Activated CD4-positive, CD25-positive, alpha-beta regulatory T cell treated with anti-CD3 and anti-CD28 coated beads, Interleukin-2, amount 50 U/mL, for 72 hours (primary cell): Measurements from ENCODE around the gene PRR29.

Experiments
- DNase-seq: peaks from one replicate; pipeline ENCODE4 v3.0.0; 2021

PRR29 gene

GRCh38 chr17:63998050-63998720, at the start of gene PRR29:
Gene PRR29 (plus strand): TSS chr17:63998351. CDS start chr17:63998365, 14 bp downstream.
- peak; percentile 77 for DNase-seq

GRCh38 chr17:63948521-63948920, 49.6 kb upstream of the PRR29 start:
- DNase-seq: no peak

DNA sequence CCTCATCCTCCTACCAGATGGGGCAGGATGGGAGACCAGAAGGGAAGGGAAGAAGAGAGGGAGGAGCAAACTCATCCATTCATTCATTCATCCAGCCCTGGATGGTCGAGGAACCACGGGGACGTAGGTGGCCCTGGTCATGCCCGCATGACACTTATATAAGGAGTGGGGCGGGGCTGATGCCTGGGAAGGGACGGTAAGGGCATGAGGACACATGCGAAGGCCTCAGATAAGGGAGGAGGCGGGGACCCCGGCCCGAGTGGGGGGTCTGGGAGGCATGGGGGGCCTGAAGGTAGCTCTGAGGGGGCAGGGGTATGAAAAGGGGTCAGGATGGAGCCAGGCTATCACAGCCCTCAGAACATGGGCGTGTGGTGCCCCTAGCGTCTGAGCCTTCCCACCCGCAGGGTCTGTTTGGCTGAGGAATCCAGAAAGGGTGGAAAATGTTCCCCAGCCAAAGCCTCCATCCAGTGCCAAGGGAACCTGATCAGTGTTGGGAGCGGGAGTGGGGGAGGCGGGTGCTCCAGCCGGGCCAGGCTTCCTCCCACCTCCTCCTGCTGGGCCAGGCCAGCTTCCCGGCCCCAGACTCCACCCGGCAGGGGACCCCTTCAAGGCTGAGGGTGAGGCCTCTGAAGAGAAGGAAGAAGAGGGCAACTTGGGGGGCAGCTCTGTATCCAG, 48.4 kb upstream of the PRR29 start:
- DNase-seq: no peak

DNA sequence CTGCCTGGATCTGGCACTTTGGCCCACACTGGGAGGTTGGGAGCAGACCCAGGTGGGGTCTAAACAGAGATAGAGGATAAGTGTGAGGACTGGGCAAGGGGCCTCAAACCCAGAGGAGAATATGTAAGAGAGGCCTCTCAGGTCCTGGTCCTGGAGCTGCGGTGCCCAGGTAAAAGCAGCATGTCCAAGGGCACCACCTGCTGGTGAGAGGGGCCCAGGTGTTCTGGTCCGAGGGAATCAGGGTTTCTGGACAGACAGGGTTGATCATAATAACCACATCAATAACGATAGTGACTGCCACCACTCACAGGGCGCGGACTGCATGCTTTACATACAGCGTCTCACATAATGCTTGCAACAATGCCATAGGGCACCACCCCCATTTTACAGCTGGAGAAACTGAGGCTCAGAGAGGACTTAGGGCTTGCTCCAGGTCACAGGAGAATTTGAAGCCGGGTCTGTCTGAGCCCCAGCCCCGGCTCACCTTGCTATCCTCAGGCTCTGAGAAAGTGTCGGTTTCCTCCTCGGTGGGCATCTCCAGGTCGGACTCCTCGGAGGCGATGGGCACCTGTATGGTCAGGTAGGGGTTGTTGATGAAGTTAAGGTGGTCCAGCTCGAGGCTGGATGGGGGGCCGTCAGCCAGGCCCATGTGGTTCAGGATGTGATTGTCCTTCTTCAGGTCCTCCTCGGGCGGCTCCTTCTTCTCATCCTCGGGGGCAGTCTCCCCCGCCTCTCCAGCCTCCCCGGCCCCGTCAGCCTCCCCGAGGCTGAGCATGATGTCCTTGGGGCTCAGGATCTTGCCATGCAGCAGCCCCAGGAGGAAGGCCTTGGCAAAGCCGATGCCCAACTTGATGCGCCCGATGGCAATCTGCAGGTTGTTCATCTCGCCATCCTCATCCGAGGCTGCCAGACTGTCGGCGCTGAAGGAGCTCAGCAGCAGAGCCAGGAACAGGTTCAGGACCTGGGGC, 46.9 kb upstream of the PRR29 start:
- no peak for DNase-seq

DNA sequence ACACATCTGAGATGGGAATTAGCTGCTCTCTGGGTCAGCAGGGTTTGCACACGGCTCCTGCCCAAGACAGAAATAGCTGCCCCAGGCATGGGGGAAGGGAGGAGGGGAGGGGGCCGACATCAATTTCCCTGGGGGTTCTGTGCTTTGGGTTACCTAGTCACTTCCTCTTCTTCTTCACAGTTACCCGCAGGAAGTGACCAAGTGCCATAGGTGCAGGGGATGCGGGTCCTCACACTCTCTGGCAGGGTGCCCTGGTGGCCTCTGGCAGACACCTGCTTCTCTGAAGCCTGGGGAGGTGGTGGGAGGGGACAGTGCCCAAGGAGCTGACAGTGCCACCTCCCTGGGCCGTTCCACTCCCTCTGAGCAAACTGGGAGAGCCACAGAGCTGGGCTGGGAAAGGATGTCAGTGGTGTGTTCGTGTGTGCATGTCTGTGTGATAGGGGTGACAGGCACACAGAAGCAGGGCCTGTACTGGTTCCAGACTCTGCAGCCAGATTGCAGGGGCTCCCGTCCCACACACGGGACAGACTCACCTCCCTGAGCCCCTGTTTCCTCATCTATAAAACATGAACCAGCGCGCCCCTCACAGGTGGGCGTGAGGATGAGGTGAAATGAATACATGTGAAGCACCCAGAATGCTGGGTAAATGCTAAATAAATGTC, 43.6 kb upstream of the PRR29 start:
- DNase-seq: no peak

DNA sequence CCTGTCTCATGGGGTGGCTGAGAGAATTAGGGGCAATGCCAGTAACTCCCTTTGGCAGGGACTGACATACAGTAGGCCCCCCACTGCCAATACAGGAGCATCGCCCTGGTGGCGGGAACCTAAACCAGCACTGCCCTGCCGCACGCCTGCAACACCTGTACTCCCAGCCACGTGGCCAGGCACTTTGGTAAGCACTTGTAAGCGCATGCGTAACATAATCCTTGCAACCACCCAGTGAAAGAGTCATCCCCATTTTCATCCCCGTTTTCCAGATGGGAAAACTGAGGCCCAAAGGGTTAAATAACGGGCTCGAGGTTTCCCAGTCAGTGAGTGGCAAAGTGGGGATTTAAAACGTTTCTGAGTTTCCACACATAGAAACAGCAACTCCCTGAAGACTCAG, 42.9 kb upstream of the PRR29 start:
- no peak for DNase-seq

DNA sequence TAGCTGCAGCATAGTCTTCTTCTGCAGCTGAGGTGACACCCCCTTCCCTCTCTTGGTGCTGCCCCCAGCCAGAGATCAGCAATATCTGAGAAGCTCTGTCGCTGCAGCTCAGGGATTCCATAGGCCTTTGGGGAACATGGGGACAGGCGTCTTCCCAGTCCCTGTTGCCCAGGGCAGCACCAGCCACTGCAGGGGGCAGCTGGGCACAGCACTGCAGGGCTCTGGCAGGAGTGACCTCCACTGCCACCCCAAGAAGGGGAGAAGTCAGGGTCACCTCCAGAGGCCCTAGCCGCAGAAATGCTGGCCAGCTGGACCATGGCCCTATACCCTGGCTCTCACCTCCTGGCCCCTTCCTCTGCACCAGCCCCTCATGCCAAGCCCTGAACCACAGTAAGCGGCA, 42.4 kb upstream of the PRR29 start:
- no peak for DNase-seq

- DNase-seq: no peak
These were observed 41.7 kb upstream of the PRR29 start for GRCh38 chr17:63956296-63956920.

DNA sequence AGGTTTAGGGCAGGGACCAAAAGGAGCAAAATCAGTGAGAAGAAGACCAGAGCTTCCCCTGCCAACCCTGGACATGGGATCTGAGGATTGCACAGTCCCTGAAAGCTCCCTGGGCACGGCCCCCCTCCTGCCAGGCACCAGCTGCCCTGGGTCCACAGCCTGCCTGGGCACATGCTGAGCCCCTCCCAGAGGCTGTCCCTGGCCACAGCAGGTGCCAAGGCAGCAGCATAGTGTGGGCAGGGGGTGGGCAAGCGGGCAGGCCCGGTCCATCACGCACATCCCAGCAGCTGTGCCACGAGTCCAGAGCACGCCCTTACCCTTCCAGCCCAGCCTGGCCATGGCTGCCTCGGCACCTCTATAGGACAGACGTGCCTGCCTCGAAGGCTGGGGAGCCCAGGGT, 38.1 kb upstream of the PRR29 start:
- DNase-seq: no peak

GRCh38 chr17:63960430-63960829, 37.7 kb upstream of the PRR29 start:
- no peak for DNase-seq

DNA sequence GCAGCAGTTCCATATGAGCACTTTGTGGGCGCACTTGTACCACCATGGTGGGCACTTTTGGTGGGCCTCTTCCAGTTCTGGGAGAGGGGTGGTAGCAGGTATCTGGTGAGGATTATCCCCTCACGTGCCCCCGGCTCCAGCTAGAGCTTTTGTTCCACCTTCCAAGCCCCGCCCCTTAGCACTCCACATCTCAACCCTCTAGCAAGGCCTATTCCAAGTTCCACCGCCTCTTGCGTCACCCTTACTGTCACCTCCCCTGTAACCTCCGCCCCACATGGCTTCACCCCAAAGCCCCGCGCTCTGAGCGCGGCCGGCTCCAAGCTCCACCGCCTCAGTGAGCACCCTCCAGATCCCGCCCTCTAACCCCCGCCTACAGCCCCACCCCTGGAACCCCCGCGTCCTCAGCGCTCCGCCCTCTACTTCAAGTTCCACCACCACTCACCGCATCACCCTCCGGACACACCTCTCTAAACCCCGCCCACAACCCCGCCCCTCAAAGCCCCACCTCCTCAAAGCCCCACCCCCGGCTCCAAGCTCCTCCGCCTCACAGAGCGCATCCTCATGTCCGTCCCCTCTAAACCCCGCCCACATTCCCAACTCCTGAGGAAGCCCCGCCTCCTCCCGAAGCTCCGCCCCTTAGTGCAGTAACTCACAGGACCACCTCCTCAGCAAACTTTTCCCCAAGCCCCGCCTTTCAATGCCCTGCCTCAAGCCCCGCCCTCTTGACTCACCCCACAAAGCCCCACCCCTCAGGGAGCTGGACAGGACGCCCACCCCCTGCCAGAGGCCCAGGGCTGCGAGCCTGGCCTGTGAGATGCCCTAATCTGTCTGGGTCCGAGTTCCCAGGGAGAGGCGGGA, 36.6 kb upstream of the PRR29 start:
- DNase-seq: peak; percentile 53

- no peak for DNase-seq
These were observed 35.8 kb upstream of the PRR29 start for GRCh38 chr17:63962298-63962744.

GRCh38 chr17:63963123-63963522, 35.0 kb upstream of the PRR29 start:
- no peak for DNase-seq

DNA sequence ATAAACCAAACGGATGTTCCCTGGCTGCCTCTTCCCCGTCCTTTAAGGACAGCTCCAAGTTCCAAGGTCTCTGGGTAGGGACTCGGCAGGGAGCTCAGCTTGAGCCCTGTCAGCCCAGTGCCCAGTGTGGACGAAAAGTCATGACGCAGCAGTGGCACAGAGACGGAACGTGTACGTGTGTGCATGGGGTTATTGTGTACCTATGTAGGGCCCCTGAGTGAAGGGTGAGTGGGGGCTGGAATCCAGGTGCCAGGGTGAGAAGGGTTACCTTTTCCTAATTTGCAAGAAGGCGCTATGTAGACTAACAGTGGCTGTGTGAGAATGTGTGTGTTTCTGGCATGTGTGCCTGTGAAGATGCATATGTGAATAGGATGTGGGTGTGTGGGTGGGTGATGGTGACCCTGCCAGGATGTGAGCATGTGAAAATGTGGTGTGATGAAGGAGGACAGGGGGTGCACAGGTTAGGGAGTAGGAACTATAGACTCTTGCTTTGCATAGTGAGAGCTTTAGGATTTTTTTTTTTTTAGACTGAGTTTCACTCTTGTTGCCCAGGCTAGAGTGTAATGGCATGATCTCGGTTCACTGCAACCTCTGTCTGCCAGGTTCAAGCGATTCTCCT, 31.4 kb upstream of the PRR29 start:
- no peak for DNase-seq

- DNase-seq: no peak
These were observed 30.2 kb upstream of the PRR29 start for GRCh38 chr17:63967953-63968352.

DNA sequence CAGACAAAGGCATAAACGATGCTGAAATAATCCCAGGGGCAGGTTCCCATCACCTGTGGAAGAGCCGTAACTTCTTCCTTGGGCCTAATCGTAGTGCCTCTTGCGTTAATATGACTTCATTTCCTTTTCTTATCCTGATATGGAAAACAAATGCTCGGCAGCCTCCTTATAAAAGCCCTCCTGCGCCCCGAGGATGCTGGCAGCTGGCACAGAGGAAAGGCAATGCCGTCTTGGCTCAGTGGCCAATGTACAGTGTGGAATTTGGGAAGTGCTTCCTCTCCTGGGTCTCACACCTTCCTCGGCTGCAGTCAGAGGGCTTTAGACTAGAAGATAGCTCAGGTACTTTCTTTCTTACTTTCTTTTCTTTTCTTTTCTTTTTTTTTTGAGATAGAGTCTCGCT, 28.9 kb upstream of the PRR29 start:
- DNase-seq: no peak

- DNase-seq: no peak
These were observed 25.4 kb upstream of the PRR29 start, which contains the start of gene SCN4A for GRCh38 chr17:63972796-63973195. Gene SCN4A (minus strand): TSS chr17:63972918. CDS start chr17:63972841, 77 bp downstream.

DNA sequence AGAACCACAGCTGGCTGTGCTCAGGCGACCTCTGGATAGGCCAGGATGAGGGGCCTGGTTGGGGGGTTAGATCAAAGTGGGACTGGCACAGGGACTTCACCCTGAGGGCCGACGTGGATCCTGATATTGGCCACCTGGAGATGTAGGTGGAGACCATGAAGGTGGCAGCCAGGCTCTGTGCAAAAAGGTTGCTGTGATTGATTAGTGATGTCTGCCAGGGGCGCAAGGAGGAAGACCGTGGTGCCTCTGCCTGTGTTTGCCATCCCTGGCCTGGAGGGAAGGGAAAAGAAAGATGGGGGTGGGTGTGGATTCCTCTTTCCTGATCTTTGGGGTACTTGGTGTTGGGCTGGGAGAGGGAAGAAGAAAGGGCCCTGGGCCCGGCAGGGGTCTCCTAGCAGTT, 24.9 kb upstream of the PRR29 start:
- DNase-seq: no peak

- no peak for DNase-seq
These were observed 24.1 kb upstream of the PRR29 start for GRCh38 chr17:63973930-63974593.

- no peak for DNase-seq
These were observed 23.5 kb upstream of the PRR29 start for GRCh38 chr17:63974594-63975192.
